GM18909 (cell line): ENCODE data around the gene DECR2.
"Not testable (repeated sequence)": the region's sequence is repeated elsewhere in the genome, so short reads cannot be mapped to it uniquely, and the experiment has no call there.

ENCODE experiments used
- ATAC-seq: cut with Tn5 transposase; IDR thresholded peaks from one replicate; pipeline ENCODE4 v1.9.1; 2021; ENCODE audit warnings: mild to moderate bottlenecking; ENCODE audit not compliant: unreplicated experiment, poor library complexity

Gene DECR2

DNA sequence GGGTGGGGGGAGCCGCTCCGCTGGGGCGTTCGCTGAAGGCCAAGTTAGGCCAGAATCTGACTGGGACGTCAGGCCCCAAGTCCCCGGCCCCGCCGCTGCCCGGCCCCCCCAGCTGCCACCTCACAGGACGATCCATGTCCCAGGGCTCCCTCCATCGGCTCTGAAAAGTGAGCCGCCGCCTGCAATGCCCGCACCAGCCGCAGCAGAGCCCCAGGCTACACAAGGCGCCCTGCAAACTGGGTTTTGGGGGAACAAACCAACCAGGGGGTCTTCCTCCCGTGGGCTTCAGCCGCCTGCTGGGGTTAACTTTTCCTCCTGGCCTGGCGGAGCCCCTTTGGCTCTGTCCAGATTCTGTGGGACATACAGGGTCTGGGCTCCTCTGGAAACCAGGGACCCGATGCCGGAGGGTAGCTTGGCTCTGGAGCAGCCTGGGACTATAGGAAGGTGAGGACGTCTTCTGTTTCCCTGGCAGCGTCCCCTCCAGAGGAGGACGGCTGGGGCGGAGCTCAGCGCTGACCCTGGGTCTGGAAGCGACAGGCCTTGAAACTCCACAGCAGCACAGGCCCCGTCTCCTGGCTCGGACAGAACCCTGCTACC lies 3.9 kb upstream of the DECR2 start:
- no peak for ATAC-seq

DNA sequence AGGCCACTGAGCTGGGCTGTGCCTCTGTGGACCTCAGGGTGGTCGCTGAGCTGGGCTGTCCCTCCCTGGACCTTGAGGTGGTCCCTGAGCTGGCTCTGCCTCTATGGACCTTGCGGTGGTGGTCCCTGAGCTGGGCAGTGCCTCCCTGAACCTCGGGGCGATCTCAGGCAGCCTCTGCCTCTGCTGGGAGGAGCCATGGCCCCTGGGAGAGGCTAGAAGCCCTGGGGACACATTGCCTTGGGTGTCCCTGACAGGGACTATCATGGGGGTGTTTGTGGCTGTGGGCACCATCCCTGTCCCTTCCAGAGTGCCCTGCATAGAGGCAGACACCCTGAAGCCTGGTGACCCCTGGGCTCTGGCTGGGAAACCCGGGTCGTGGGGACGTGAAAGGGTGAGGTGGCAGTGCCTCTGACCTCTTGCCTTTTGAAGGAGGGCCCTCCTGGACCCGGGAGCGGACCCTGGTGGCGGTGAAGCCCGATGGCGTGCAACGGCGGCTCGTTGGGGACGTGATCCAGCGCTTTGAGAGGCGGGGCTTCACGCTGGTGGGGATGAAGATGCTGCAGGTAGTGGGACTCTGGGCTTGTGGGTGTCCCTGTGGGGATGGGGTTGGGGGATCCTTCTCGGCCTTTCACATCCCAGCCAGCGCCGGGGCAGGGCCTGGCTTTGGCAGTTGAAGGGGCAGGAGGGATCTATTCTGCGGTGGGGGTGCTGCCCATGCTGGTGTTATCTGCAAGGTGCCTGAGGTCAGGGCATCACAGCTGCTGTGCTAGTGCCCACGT lies 2.9 kb upstream of the DECR2 start:
- no peak for ATAC-seq

- ATAC-seq, result no peak
These were observed 2.2 kb upstream of the DECR2 start for GRCh38 chr16:399340-400019.

DNA sequence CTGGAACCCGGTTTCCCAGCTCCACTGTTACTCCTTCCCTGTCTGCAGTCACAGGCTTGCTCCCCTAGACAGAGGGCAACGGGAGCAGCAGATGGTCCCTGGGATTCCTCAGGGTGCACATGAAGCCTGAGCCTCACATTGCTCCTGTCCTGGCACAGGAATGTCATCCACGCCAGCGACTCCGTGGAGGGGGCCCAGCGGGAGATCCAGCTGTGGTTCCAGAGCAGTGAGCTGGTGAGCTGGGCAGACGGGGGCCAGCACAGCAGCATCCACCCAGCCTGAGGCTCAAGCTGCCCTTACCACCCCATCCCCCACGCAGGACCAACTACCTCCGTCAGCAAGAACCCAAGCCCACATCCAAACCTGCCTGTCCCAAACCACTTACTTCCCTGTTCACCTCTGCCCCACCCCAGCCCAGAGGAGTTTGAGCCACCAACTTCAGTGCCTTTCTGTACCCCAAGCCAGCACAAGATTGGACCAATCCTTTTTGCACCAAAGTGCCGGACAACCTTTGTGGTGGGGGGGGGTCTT lies 1.6 kb upstream of the DECR2 start:
- no peak for ATAC-seq

- ATAC-seq, result no peak
These were observed 3.3 kb downstream of the DECR2 start for GRCh38 chr16:404971-405486.

DNA sequence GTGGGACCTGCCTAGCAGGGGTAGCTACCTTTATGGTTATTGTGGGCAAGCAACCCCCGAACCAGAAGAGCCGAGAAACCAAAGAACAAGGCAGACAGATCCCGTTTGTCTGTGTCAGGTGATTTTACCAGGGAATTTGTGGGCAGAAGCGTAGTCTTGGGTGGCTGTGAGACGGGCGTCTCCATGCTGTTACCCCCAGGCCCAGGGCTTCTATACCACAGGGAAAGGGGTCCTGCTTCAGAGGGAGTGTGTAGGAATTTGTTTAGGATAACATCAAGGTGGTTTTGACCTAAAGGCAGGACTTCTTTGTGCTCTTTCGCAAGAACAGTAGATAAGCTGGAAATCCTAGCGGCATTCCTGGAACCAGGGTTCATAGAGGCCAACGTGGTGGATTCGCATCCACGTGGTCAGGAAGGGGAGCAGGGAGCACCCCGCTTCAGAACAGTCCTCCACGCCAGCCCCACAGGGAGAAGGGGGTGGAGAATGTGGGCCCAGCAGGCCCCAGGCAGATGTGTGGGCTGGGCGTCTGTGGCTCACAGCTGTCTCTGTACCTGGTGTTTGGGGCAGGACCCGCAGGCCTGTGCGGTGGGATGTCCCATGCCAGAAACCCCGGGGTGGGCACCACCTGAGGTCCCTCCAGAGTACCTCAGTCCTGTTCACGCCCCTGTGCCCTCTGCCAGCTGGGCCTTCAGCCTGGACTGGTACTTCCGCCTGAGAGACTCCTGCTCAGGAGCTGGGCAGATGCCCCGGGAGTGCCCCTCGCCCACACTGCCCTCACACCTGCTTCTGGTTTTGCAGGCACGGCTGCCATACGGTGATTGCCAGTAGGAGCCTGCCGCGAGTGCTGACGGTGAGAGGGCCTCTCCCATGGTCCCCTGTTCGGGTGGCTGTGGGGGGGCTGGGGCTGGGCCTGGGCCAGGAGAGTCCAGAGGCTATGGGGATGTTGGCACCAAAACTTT lies 4.1 kb downstream of the DECR2 start:
- ATAC-seq, result no peak

GRCh38 chr16:407253-407652 lies 5.6 kb downstream of the DECR2 start:
- ATAC-seq, result no peak

DNA sequence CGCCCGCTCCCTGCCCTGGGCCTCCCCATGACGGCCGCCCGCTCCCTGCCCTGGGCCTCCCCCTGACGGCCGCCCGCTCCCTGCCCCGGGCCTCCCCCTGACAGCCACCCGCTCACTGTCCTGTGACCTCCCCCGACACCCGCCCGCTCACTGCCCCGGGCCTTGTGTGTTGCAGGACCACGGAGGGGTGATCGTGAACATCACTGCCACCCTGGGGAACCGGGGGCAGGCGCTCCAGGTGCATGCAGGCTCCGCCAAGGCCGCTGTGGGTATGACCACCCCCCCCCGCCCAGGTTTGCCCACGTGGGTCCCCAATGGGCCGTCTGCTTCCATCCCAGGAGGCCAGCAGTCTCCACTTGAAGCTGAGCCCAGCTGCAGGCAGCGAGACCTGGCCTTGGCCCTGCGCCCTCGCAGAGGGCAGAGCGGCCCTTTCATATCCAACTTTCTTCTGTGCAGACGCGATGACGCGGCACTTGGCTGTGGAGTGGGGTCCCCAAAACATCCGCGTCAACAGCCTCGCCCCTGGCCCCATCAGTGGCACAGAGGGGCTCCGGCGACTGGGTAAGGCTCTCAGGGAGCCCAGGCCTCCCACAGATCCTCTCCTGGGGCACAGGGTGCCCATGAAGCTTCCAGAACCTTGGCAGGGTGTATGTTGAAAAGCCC lies 9.0 kb downstream of the DECR2 start:
- no peak for ATAC-seq

- ATAC-seq, result no peak
These were observed 10.0 kb downstream of the DECR2 start for GRCh38 chr16:411576-412265.

- no peak for ATAC-seq
These were observed 12.9 kb downstream of the DECR2 start for GRCh38 chr16:414395-415169.

- ATAC-seq, result not testable (repeated sequence)
These were observed 13.4 kb downstream of the DECR2 start for GRCh38 chr16:415170-415498.

DNA sequence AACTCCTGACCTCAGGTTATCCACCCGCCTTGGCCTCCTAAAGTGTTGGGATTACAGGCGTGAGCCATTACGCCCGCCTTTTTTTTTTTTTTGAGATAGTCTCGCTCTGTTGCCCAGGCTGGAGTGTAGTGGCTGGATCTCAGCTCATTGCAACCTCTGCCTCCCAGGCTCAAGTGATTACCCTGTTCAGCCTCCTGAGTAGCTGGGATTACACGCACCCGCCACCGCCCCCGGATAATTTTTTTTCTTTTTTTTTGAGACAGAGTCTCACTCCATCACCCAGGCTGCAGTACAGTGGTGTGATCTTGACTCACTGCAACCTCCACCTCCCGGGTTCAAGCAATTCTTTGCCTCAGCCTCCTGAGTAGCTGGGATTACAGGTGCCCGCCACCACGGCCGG lies 20.5 kb downstream of the DECR2 start:
- ATAC-seq, result not testable (repeated sequence)

- ATAC-seq, result no peak
These were observed 22.4 kb downstream of the DECR2 start for GRCh38 chr16:424033-424622.

GRCh38 chr16:424623-425081 lies 23.0 kb downstream of the DECR2 start:
- ATAC-seq, result no peak

GRCh38 chr16:425082-425718 lies 23.5 kb downstream of the DECR2 start, which contains the start of gene RAB11FIP3:
RAB11FIP3 (plus strand) TSS chr16:425649; CDS start chr16:426007, 358 bp downstream.
- peak; percentile 80 for ATAC-seq

- ATAC-seq, result peak; percentile 34
These were observed 24.0 kb downstream of the DECR2 start for GRCh38 chr16:425740-426114.
